ENCODE data around the gene RAP2A.

Gene RAP2A

DNA sequence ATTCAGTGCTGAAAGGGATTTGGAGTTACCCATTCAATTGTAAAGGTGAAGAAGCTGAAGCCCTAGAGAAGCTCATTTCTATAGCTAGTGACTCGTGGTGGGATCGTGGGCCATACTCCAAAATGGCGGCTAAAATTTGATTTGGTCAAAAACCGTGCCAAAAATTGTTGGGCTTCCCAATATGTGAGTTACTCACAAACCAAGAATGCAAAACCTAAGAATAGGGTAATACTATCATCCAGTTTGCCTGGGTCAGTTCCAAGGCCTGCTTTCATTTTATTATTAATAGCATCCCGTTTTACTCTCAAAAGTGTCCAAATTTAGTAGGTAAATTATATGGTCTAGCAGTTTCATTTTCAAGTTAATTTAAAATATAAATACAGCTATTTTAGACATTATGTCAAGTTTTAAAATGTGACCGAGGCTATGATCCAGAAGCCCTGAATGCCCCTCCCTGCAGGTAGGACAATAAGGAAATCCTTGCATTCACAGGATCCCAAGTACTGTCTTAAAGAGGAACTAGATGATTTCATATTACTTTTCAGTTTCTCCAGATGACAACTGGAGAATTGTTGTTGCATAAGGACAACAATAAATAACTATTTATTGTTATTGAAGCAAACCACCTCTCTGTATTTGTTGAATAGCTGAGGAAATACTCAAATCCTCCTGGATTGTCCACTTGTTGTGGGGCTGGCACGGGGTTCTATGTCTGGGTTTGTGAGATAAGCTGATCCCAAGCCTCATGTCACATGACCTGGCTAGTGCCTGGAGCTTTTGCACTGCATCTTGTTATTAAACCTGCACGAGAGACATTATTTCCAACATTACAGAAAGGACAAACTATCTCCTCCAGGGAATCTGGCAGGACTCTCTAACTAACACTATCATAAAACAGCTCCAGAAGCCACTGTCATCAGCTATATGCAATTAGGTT, 11.6 kb upstream of the RAP2A start:
- no peak for DNase-seq (ENCODE audit: low read depth in 3 of 3, low spot score in 1 of 3)

DNA sequence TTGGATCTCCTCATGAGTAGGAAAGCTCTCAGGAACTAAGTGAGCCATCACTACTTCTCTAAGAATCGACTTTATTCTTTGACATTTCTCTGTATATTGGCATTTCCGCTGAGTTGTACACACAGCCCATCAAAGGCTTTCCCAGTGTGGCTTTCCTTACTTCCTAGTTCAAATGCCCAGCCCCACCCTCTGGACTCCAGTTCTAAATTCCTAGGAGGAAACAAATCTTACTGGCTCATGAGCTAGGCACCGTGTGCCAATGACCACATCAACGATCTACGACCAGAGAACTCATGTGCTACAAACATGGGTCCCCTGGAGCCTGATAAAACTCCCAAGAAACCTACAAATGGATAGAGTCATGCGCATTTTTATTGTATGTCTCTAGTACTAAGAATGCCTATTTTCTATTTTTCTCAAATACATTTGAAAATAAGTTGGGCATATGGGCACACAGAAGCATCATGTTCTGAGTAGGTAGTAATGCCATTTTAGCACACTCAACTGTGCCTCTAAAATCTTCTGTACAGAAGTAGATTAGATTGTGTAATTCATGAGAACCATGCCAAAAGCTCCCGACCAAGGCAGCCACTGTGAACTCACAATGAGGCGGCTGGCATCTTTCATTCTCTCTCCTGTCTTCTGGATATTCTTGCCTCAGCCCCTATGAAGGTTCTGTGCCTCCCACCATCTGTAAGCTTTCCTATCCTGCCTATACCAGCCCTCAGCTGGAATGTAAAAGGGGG, 10.5 kb upstream of the RAP2A start:
- no peak for DNase-seq (ENCODE audit: low read depth in 3 of 3, low spot score in 1 of 3)

DNA sequence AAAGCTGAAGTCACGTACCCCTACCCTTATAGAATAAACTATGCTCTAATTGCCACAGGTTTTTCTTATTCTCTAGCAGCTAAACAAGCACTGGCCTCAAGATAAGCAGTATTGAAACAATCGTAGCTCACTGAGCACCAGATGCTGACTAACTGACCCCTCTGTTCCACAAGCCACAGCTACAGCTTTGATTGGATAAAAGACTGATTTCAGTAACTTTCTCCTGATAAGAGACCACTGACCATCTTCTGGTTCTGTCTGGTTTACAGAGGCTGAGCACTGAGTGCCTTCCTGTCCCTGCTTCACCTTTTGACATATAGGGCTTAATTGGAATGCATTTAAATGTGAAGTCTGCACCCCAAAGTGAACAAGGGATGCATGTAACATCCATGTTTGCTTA, 8.4 kb upstream of the RAP2A start:
- no peak for DNase-seq (ENCODE audit: low read depth in 3 of 3, low spot score in 1 of 3)

- no peak for DNase-seq (ENCODE audit: low read depth in 3 of 3, low spot score in 1 of 3)
Measured at GRCh38 chr13:97426695-97427094, 7.3 kb upstream of the RAP2A start.

DNA sequence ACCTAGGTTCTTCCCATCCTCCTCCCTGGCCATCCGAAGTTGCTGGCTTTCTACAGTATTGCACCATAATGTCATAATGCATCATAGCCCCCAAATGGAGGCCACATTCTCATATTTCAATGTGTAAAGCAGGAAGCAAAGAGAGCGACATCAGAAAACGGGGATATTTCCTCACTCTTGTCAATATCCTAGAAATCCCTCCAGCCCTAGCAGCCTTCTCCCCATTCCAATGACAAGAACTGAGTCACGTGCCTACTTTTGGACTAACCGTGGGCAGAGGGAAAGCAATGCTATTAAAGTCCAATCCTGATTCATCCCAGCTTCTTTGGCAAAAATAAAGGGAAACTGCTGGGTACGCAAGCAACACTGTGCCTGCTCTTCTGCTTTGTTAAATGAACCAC, 4.3 kb upstream of the RAP2A start:
- DNase-seq (ENCODE audit: low read depth in 3 of 3, low spot score in 1 of 3): no peak

DNA sequence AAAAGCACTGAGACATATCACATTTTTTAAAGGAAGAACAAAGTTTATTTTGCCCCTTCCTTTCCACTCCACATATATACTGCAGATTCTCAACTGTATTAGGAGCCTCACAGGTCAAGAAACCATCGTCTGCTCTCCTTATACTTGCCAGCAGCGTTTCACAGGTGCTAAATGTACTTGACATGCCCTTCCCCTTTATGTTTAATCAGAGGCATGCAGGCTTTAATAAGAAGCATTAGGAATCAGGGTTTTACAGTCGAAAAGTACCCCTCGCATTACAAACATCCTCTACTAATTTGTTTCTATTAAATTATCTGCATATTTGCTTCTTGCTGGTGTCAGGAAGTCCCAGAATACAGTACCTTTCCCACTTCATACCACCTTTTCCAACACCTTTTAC, 3.7 kb upstream of the RAP2A start:
- no peak for DNase-seq (ENCODE audit: low read depth in 3 of 3, low spot score in 1 of 3)

- no peak for DNase-seq (ENCODE audit: low read depth in 3 of 3, low spot score in 1 of 3)
Measured at GRCh38 chr13:97431171-97431764, 2.7 kb upstream of the RAP2A start.

DNA sequence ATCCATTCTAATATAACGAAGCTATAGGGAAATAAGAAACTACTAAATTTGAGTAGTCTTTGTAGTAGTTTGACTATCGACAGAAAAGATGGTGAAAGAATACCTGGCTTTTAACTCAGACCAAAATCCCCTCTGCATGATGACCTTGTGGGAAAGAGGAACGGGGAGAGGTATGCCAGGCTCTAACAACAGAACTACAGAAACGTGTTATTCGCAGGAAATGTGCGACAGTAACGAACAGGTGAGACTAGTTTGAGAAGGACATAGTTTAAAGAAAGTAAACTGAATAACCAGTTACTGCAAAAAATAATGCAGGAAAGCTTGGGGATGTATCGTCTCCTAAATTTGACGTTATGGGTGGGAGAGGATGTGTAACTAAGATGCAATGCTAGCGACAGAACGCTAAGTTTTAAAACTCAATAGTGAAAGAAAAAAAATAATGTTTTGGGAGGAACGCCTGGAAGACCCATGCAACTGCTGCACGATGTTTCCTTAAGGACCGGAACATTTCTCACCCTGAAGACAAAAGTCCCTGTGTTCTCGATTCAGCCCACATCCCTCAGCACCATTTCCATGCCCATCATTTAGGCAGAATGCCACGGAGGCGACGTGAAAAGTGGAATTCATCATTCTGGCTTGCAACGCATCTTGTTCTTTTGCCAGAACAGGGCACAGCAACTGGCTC, 1.6 kb upstream of the RAP2A start:
- no peak for DNase-seq (ENCODE audit: low read depth in 3 of 3, low spot score in 1 of 3)

DNA sequence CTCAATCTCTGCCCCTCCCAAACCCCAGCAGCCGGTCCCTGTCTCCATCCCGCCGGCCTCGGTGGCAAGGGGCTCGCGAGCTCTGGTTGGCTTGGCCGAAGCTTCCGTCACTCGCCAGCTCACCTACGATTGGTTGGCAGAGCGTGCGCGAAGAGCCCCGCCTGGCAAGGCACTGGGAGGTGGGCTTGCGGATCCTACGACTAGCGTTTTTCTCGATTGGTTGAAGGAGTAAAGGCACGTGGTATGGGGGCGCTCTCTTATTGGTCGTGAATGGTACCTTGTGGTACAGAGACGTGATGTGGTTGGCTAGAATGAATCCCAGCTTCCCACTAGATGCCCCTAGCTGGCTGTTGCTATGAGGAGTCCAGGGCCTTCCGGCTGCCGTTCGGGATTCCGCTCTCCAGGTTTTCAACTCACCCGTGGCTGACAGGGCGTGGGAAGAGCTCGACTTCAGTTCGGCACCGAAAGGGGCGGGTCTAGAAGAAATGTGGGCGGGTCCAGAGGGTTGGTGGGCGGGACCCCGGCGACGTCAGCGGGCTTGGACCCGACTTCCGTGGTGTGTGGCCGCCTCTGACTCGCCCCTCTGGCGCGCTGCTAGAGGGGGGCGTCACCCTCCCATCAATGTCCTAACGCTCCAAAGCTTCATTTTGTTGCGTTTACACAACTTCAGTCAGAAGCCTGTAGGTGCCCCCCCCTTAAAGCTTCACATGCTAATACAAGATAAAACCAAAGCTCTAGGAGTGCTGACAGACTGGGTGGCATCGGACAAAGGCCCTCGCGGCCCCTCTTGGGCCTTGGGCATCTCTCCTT, 847 bp upstream of the RAP2A start:
- DNase-seq (ENCODE audit: low read depth in 3 of 3, low spot score in 1 of 3): peak; percentile 92 to 99 (median 96)

- DNase-seq (ENCODE audit: low read depth in 3 of 3, low spot score in 1 of 3): peak in 2 of 3 donors; percentile 12 to 14
Measured at GRCh38 chr13:97434397-97435201, 630 bp downstream of the RAP2A start.

GRCh38 chr13:97435323-97435722, 1.4 kb downstream of the RAP2A start:
- no peak for DNase-seq (ENCODE audit: low read depth in 3 of 3, low spot score in 1 of 3)

GRCh38 chr13:97435794-97436193, 1.8 kb downstream of the RAP2A start:
- DNase-seq (ENCODE audit: low read depth in 3 of 3, low spot score in 1 of 3): no peak

DNA sequence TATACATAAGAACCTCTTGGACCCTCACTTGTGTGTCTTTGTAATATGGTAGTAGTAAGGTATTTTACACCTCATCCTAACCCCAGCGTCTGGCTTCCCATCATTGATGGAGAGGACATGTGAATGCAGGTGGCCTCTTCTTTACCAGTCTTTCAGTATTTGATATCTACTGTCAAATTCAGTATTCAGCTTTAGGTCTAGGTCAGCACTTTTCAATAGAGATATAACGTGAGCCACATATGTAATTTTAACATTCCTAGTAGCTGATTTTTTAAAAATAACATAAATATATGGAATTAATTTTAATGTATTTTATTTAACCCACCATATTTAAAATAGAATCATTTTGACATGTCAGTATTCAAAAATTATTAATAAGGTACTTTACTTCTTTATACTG, 2.9 kb downstream of the RAP2A start:
- DNase-seq (ENCODE audit: low read depth in 3 of 3, low spot score in 1 of 3): no peak

DNA sequence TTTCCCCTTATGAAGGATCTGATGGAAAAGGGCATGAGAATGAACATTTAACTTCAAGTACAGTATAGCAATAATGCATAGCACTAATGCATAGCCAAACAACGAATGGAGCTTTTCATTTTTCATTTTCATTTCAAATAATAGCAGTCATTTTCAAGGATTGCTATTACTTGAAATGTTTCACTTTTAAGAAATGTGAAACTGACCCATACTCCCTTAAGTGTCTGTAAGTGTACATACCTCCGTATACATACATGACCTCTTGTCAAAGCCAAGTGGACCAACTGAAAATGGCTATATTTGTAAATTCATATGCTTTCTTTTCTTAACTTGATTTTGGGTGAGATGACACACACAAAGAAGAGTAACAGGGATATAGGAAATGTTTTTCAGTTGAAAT, 3.8 kb downstream of the RAP2A start:
- no peak for DNase-seq (ENCODE audit: low read depth in 3 of 3, low spot score in 1 of 3)

DNA sequence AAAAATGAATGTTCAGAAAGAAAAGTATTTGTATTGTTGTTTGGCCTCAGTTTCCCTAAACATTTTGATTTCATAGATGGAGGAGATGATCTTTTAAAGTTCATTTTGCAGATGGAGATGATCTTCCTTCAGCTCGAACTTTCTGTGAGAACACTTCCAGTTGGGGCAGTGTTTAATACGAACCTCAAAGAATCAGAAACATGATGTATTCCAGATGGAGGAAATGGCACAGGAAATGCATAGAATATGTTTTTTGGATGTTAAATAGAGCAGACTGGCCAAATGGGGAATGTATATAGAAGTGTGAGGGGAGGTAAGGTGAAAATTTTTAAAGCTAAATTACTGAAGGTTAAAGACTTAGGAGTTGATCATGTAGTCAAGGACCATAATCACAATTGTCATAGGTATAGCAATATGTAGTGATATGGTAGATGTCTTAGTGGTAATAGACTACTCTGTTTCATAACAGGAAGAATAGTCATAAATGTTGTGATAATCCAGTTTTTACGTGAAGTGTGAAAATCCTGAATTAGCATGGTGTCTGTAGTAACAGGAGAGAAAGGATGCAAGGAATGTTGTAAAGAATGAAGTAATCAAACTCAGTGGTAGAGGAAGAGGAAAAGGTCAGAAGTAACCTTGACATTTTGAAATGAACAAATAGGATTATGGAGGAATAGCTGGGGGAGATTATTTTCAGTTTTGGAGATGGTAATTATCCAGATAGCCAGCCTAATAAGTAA, 5.1 kb downstream of the RAP2A start:
- no peak for DNase-seq (ENCODE audit: low read depth in 3 of 3, low spot score in 1 of 3)

DNA sequence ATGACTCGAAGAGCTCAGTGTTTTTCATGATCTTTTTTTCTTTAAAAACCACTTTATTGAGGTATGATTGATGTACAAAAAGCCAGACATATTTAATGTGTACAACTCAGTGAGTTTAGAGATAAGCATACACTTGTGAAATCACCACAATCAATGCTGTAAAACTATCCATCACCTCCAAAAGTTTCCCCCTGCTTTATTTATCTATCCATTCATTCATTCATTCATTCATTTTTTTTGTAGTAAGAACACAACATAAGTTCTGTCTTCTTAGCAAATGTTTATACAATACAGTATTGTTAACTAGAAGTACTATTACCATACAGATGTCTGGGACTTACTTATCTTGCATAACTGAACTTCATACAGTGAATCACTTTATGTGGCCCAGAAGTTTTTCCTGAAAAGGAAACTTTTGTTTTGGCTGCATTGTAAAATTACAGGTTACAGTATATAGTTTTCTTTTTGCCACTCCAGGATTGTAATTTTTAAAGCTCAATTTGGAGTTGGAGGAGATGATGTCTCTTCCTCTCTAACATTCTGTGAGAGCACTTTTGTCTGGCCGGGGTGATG, 6.7 kb downstream of the RAP2A start:
- no peak for DNase-seq (ENCODE audit: low read depth in 3 of 3, low spot score in 1 of 3)

DNA sequence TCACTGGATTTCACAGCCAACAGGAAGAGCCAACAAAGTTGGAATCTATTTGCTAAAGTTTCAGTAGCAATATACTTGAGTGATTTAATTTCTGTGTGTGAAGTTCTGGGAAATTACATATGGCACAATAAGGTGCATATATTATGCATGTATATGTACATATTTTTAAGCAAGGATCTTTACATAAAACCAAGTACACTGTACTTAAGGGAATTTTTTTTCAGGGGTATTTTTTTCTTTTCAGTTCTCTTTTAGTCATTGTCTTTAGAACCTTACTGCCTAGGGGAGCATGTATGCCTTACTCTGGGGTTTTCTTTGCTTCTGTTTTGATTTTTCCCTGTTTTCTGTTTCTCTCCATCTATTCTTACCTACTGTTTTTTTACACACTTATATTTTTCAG, 7.4 kb downstream of the RAP2A start:
- no peak for DNase-seq (ENCODE audit: low read depth in 3 of 3, low spot score in 1 of 3)

GRCh38 chr13:97445522-97446187, 11.7 kb downstream of the RAP2A start:
- DNase-seq (ENCODE audit: low read depth in 3 of 3, low spot score in 1 of 3): no peak
